IMR-90 (cell line): ENCODE measurements around the gene ECM1.

ENCODE experiments used
- BHLHE40 ChIP-seq: fragments of 150-350 bp; IDR thresholded peaks from 2 replicates; pipeline ENCODE4 v1.6.1; 2016; ENCODE audit warnings: mild to moderate bottlenecking, low read depth, low read length
- CTCF ChIP-seq: conservative IDR thresholded peaks from 2 replicates; pipeline ENCODE4 v1.5.1; 2012; ENCODE audit warnings: mild to moderate bottlenecking, low read depth, low read length, improper control_type of control experiment
- RAD21 ChIP-seq: IDR thresholded peaks from 2 replicates; pipeline ENCODE4 v1.6.1; 2012; ENCODE audit warnings: low read length, improper control_type of control experiment

- TF ChIP-seq RAD21, result no peak
- no peak for TF ChIP-seq CTCF
- TF ChIP-seq BHLHE40, result no peak
Observed at GRCh38 chr1:150473659-150474058, 34.2 kb upstream of the ECM1 start.
